Activated CD4-positive, alpha-beta memory T cell treated with anti-CD3 and anti-CD28 coated beads, Interleukin-2, amount 10 ng/mL, durations not matched to agents 7 days and 5 days (primary cell): ENCODE results near the gene ANKRD65. TPM values are rescaled to one million over a fixed set of nuclear protein-coding genes. Genes with fewer than 3 reads are reported as not detected.

Experiments
- CTCF ChIA-PET: fragments of 350-600 bp; sonication (Branson Sonifier 250); formaldehyde crosslinking; loops from one replicate; lab custom pipeline; 2021; ENCODE audit warnings: antibody characterized with exemption, inconsistent platforms; lab: Charles Lee
- POLR2A ChIA-PET: fragments of 350-600 bp; sonication (Branson Sonifier 250); formaldehyde crosslinking; loops from one replicate; lab custom pipeline; 2021; ENCODE audit warnings: antibody characterized with exemption; lab: Charles Lee
- DNase-seq: peaks from one replicate; pipeline ENCODE4 v3.0.0-alpha.2; 2020
- H3K27ac Mint-ChIP-seq: one replicate; pipeline ENCODE4 v1.8.0; 2021; ENCODE audit warnings: mild to moderate bottlenecking, mixed read lengths
- H3K27me3 Mint-ChIP-seq: one replicate; pipeline ENCODE4 v1.8.0; 2021; ENCODE audit warnings: mixed read lengths
- H3K36me3 Mint-ChIP-seq: one replicate; pipeline ENCODE4 v1.8.0; 2021; ENCODE audit warnings: low read depth, mixed read lengths
- H3K4me1 Mint-ChIP-seq: one replicate; pipeline ENCODE4 v1.8.0; 2021; ENCODE audit warnings: mixed read lengths
- H3K4me3 Mint-ChIP-seq: one replicate; pipeline ENCODE4 v1.8.0; 2021; ENCODE audit warnings: mild to moderate bottlenecking, mixed read lengths
- H3K9me3 Mint-ChIP-seq: one replicate; pipeline ENCODE4 v1.8.0; 2021; ENCODE audit warnings: mixed read lengths
- total RNA-seq, 2 experiments: library from RNA; stranded (reverse); gene quantifications; one replicate each; pipeline ENCODE4 v1.2.3, GENCODE V29; 2021

ANKRD65 gene
- total RNA-seq, 2 experiments from 2014 or later, result not detected

- H3K9me3 Mint-ChIP-seq, result no peaks in the 10 kb centered on the region
These were observed 21.1 kb downstream of the ANKRD65 start for GRCh38 chr1:1399872-1400575.

GRCh38 chr1:1399187-1399871 lies 21.7 kb downstream of the ANKRD65 start, which contains the start of gene CCNL2:
CCNL2 (minus strand) TSS chr1:1399335; CDS start chr1:1399306, 29 bp downstream.
- Mint-ChIP-seq H3K4me1 (peaks cover 57% of the 10 kb centered on the region), H3K36me3 (peaks cover 68% of the 10 kb centered on the region), H3K27ac (peak within 1 kb of the TSS; percentile 84), H3K4me3 (peak within 1 kb of the TSS; percentile 85), H3K27me3 (no peaks in the 10 kb centered on the region), H3K9me3 (no peaks in the 10 kb centered on the region)
- ChIA-PET POLR2A (interaction anchor here (0.7 to 4.2 kb wide), 19 partner anchors 8 to 441 kb away, joined by 3 to 51 read pairs (median 4); partner anchors contain the start of genes AURKAIP1 and MRPL20), CTCF (interaction anchor here (0.8 to 4.0 kb wide), 8 partner anchors 8 to 106 kb away, joined by 3 to 19 read pairs (median 6); partner anchors contain the start of genes AURKAIP1 and MRPL20)
- peak; percentile 100 for DNase-seq

More at GRCh38 chr1:1399872-1400575, 21.1 kb downstream of the ANKRD65 start:
- H3K36me3 Mint-ChIP-seq, result peaks cover 67% of the 10 kb centered on the region
- H3K4me1 Mint-ChIP-seq, result peaks cover 58% of the 10 kb centered on the region
- peak overlapping the region; percentile 85 for H3K4me3 Mint-ChIP-seq
- H3K27ac Mint-ChIP-seq, result peak overlapping the region; percentile 81
- ChIA-PET POLR2A (interaction anchor here (0.7 to 4.2 kb wide), 13 partner anchors 7 to 379 kb away, joined by 3 to 51 read pairs (median 5); partner anchors contain the start of genes AURKAIP1 and MRPL20), CTCF (interaction anchor here (0.6 to 2.6 kb wide), 7 partner anchors 7 to 147 kb away, joined by 3 to 11 read pairs (median 4); partner anchors contain the start of gene MRPL20)
- DNase-seq, result peak; percentile 45
- no peaks in the 10 kb centered on the region for H3K27me3 Mint-ChIP-seq

- Mint-ChIP-seq H3K4me1 (peaks cover 55% of the 10 kb centered on the region), H3K27me3 (no peaks in the 10 kb centered on the region), H3K27ac (peak overlapping the region; percentile 84), H3K4me3 (peak overlapping the region; percentile 85), H3K9me3 (no peaks in the 10 kb centered on the region), H3K36me3 (peaks cover 71% of the 10 kb centered on the region)
- DNase-seq, result no peak
- CTCF ChIA-PET, result interaction anchor here (0.8 to 4.0 kb wide), 8 partner anchors 9 to 107 kb away, joined by 3 to 19 read pairs (median 6); partner anchors contain the start of genes AURKAIP1 and MRPL20
- POLR2A ChIA-PET, result interaction anchor here (0.6 to 4.2 kb wide), 20 partner anchors 8 to 440 kb away, joined by 3 to 51 read pairs (median 4); partner anchors contain the start of genes AURKAIP1 and MRPL20
These were observed 22.3 kb downstream of the ANKRD65 start for GRCh38 chr1:1398677-1399186.

GRCh38 chr1:1397839-1398523 lies 23.1 kb downstream of the ANKRD65 start:
- H3K9me3 Mint-ChIP-seq, result no peaks in the 10 kb centered on the region
- DNase-seq, result no peak
- H3K27ac Mint-ChIP-seq, result peak overlapping the region; percentile 84

GRCh38 chr1:1395166-1395565 lies 25.9 kb downstream of the ANKRD65 start:
- CTCF ChIA-PET, result interaction anchor here (0.7 kb wide), 1 partner anchor 27 kb away, joined by 3 read pairs; no protein-coding TSS in a partner anchor
- H3K27ac Mint-ChIP-seq, result no peak overlapping the region
- POLR2A ChIA-PET, result interaction anchor here (2.5 kb wide), 1 partner anchor 13 kb away, joined by 8 read pairs; no protein-coding TSS in a partner anchor
- no peaks in the 10 kb centered on the region for H3K9me3 Mint-ChIP-seq
- H3K36me3 Mint-ChIP-seq, result peaks cover 77% of the 10 kb centered on the region
- no peak for DNase-seq
- H3K4me1 Mint-ChIP-seq, result peaks cover 31% of the 10 kb centered on the region
- H3K4me3 Mint-ChIP-seq, result no peak overlapping the region
- no peaks in the 10 kb centered on the region for H3K27me3 Mint-ChIP-seq

More at GRCh38 chr1:1397839-1398523, 23.1 kb downstream of the ANKRD65 start:
- peaks cover 53% of the 10 kb centered on the region for H3K4me1 Mint-ChIP-seq
- peak overlapping the region; percentile 85 for H3K4me3 Mint-ChIP-seq
- H3K27me3 Mint-ChIP-seq, result no peaks in the 10 kb centered on the region
- POLR2A ChIA-PET, result interaction anchor here (0.6 to 4.2 kb wide), 10 partner anchors 9 to 72 kb away, joined by 3 to 51 read pairs (median 8); partner anchors contain the start of genes AURKAIP1 and MRPL20
- H3K36me3 Mint-ChIP-seq, result peaks cover 73% of the 10 kb centered on the region
- CTCF ChIA-PET, result interaction anchor here (1.0 to 4.0 kb wide), 4 partner anchors 9 to 27 kb away, joined by 3 to 19 read pairs (median 10); partner anchors contain the start of genes AURKAIP1 and MRPL20

- no peaks in the 10 kb centered on the region for H3K9me3 Mint-ChIP-seq
- H3K36me3 Mint-ChIP-seq, result peaks cover 77% of the 10 kb centered on the region
- peaks cover 24% of the 10 kb centered on the region for H3K4me1 Mint-ChIP-seq
- DNase-seq, result no peak
- ChIA-PET POLR2A (no interaction called here), CTCF (interaction anchor here (1.3 kb wide), 1 partner anchor 12 kb away, joined by 3 read pairs; no protein-coding TSS in a partner anchor)
- no peak overlapping the region for H3K27ac Mint-ChIP-seq
- no peaks in the 10 kb centered on the region for H3K27me3 Mint-ChIP-seq
- no peak overlapping the region for H3K4me3 Mint-ChIP-seq
These were observed 27.0 kb downstream of the ANKRD65 start for GRCh38 chr1:1394116-1394515.

GRCh38 chr1:1393428-1393827 lies 27.6 kb downstream of the ANKRD65 start:
- ChIA-PET POLR2A (no interaction called here), CTCF (interaction anchor here (1.3 kb wide), 1 partner anchor 12 kb away, joined by 3 read pairs; no protein-coding TSS in a partner anchor)
- DNase-seq, result no peak
- Mint-ChIP-seq H3K4me3 (no peak overlapping the region), H3K27me3 (no peaks in the 10 kb centered on the region), H3K36me3 (peaks cover 82% of the 10 kb centered on the region), H3K9me3 (no peaks in the 10 kb centered on the region), H3K4me1 (peaks cover 24% of the 10 kb centered on the region), H3K27ac (no peak overlapping the region)

- Mint-ChIP-seq H3K4me1 (peaks cover 22% of the 10 kb centered on the region), H3K4me3 (no peak overlapping the region), H3K36me3 (peaks cover 82% of the 10 kb centered on the region), H3K27ac (no peak overlapping the region), H3K9me3 (no peaks in the 10 kb centered on the region), H3K27me3 (no peaks in the 10 kb centered on the region)
- POLR2A ChIA-PET, result no interaction called here
- no peak for DNase-seq
- CTCF ChIA-PET, result interaction anchor here (1.3 kb wide), 1 partner anchor 13 kb away, joined by 3 read pairs; no protein-coding TSS in a partner anchor
These were observed 28.1 kb downstream of the ANKRD65 start for GRCh38 chr1:1393014-1393413.

- ChIA-PET CTCF (interaction anchor here (1.2 kb wide), 1 partner anchor 11 kb away, joined by 3 read pairs; no protein-coding TSS in a partner anchor), POLR2A (interaction anchor here (1.0 to 4.1 kb wide), 2 partner anchors 8 to 15 kb away, joined by 3 to 12 read pairs; partner anchors contain the start of gene CCNL2)
- Mint-ChIP-seq H3K4me3 (no peak overlapping the region), H3K9me3 (no peaks in the 10 kb centered on the region), H3K27ac (no peak overlapping the region), H3K27me3 (no peaks in the 10 kb centered on the region), H3K4me1 (peaks cover 12% of the 10 kb centered on the region), H3K36me3 (peaks cover 87% of the 10 kb centered on the region)
- DNase-seq, result no peak
These were observed 29.9 kb downstream of the ANKRD65 start for GRCh38 chr1:1391225-1391624.

- Mint-ChIP-seq H3K4me3 (no peak overlapping the region), H3K9me3 (no peaks in the 10 kb centered on the region), H3K36me3 (peaks cover 90% of the 10 kb centered on the region), H3K27me3 (no peaks in the 10 kb centered on the region), H3K4me1 (peaks cover 10% of the 10 kb centered on the region), H3K27ac (no peak overlapping the region)
- DNase-seq, result no peak
- CTCF ChIA-PET, result interaction anchor here (1.2 kb wide), 1 partner anchor 12 kb away, joined by 3 read pairs; no protein-coding TSS in a partner anchor
- POLR2A ChIA-PET, result interaction anchor here (1.0 to 4.1 kb wide), 2 partner anchors 9 to 15 kb away, joined by 3 to 12 read pairs; partner anchors contain the start of gene CCNL2
These were observed 30.4 kb downstream of the ANKRD65 start for GRCh38 chr1:1390675-1391074.

- Mint-ChIP-seq H3K27ac (no peak overlapping the region), H3K27me3 (no peaks in the 10 kb centered on the region), H3K9me3 (no peaks in the 10 kb centered on the region), H3K36me3 (peaks cover 69% of the 10 kb centered on the region), H3K4me1 (peaks cover 2% of the 10 kb centered on the region), H3K4me3 (no peak overlapping the region)
- ChIA-PET CTCF (interaction anchor here (2.4 kb wide), 1 partner anchor 13 kb away, joined by 7 read pairs; the partner anchor contains the start of gene AURKAIP1), POLR2A (interaction anchor here (1.5 to 3.0 kb wide), 2 partner anchors 10 to 12 kb away, joined by 4 to 11 read pairs; no protein-coding TSS in a partner anchor)
- DNase-seq, result no peak
These were observed 33.0 kb downstream of the ANKRD65 start for GRCh38 chr1:1388078-1388472.
